Measurements from ENCODE around the gene TACR2.

TACR2 gene

DNA sequence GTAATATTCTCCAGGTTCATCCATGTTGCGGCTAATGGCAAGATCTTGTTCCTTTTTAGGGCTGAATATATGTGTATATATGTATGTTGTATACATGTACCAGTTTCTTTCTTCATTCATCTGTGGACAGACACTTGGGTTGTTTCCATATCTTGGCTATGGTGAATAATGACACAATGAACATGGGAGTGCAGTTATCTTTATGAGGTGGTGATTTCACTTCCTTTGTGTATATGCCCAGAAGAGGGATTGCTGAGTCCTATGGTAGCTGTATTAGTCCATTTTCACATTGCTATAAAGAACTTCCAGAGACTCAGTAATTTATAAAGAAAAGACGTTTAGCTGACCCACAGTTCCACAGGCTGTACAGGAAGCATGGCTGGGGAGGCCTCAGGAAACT lies 17.5 kb upstream of the TACR2 start:
- Histone ChIP-seq H3K9me3 (ENCODE audit: control insufficient read depth, low read length) (no peaks in the 10 kb centered on the region), H3K36me3 (ENCODE audit: control insufficient read depth, insufficient read depth, low read length, severe bottlenecking) (no peaks in the 10 kb centered on the region), H3K4me3 (ENCODE audit: low read length) (no peak overlapping the region), H3K27me3 (replicated peaks; ENCODE audit: control insufficient read depth, insufficient read depth, low read length) (peaks cover 2% of the 10 kb centered on the region), H3K4me1 (ENCODE audit: control insufficient read depth, insufficient read depth, low read length) (peaks cover 12% of the 10 kb centered on the region), H3K9ac (ENCODE audit: low read length) (no peak overlapping the region)
- DNase-seq (ENCODE audit: low read depth) = no peak

DNA sequence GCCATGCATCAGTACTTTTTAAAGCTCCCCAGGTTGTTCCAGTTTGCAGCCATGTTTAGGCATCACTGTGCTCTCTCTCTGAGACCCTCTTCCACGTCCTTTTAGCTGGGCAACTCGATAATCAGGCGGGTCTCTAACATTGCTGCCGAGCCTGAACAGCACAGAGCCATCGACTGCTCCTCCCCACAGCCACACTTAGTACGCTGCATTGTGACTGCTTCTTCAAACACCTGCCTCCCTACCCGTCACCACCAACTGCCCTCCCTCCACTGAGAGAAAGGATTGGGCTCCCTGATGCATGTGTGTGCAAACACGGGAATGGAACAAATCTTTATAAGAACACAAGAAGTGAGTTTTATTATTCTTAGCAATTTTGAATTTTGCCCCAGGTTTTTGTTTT lies 11.4 kb upstream of the TACR2 start:
- no peak for DNase-seq (ENCODE audit: low read depth)

DNA sequence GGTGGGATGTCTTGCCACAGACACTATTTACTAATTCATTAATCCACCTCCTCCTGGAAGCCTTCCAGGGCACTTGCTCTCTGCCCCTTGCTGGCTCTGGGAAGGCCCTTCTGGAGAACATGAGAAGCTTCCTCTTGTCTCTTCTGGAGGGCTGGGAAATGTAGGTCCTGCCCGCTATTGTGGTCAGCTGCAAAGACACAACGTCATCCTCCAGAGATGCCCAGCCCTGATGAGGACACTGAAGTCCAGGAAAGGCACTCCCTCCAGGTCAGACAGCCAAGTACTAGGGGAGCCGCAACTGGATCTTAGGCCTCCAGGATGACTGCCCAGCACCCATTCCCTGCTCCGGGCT lies 9.6 kb upstream of the TACR2 start:
- no peaks in the 10 kb centered on the region for H3K4me1 ChIP-seq (ENCODE audit: control insufficient read depth, insufficient read depth, low read length)
- no peak overlapping the region for H3K4me3 ChIP-seq (ENCODE audit: low read length)
- no peaks in the 10 kb centered on the region for H3K9me3 ChIP-seq (ENCODE audit: control insufficient read depth, low read length)
- no peak overlapping the region for H3K9ac ChIP-seq (ENCODE audit: low read length)
- H3K27me3 ChIP-seq (replicated peaks; ENCODE audit: control insufficient read depth, insufficient read depth, low read length) = peaks cover 17% of the 10 kb centered on the region
- no peaks in the 10 kb centered on the region for H3K36me3 ChIP-seq (ENCODE audit: control insufficient read depth, insufficient read depth, low read length, severe bottlenecking)
- no peak for DNase-seq (ENCODE audit: low read depth)

More for the DNA sequence above, 11.4 kb upstream of the TACR2 start:
- Histone ChIP-seq H3K4me1 (ENCODE audit: control insufficient read depth, insufficient read depth, low read length) (no peaks in the 10 kb centered on the region), H3K9me3 (ENCODE audit: control insufficient read depth, low read length) (no peaks in the 10 kb centered on the region), H3K36me3 (ENCODE audit: control insufficient read depth, insufficient read depth, low read length, severe bottlenecking) (no peaks in the 10 kb centered on the region), H3K9ac (ENCODE audit: low read length) (no peak overlapping the region), H3K4me3 (ENCODE audit: low read length) (no peak overlapping the region), H3K27me3 (replicated peaks; ENCODE audit: control insufficient read depth, insufficient read depth, low read length) (peaks cover 4% of the 10 kb centered on the region)

DNA sequence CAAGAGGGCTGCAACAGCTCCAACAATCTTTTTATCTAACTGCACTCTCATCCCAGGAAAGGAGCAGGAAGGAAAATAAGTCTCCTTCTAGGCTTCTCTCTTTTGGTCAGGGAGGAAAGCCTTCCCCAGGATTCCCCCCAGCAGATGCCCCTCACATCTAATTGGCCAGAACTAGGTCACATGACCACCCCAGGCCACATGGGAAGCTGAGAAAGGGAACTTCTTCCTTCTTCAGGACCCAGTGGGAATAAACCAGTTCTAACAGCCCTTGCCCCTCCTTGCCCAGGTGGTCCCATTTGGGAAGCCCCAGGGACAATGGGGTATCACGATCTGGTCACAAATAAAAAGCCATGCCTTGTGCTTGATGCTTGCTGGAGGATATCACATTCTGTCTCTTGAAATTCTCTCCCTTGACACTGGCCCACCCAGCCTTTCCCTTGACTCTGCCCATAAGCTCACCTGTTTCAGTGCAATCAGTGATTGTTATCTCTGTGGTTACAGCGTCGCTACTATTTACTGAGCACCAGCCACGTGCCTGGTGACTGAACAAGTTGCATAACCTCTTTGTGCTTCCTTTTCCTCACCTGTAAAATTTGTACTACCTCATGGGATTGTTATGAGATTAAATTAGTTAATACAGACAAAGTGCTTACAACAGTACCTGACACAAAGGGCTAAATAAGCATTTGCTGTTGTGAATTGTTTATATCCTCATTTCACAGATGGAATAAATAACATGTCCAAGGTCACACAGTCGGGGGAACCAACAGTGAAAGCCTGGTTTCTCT lies 9.0 kb upstream of the TACR2 start:
- Histone ChIP-seq H3K27me3 (replicated peaks; ENCODE audit: control insufficient read depth, insufficient read depth, low read length) (peaks cover 17% of the 10 kb centered on the region), H3K4me3 (ENCODE audit: low read length) (no peak overlapping the region), H3K9ac (ENCODE audit: low read length) (no peak overlapping the region), H3K4me1 (ENCODE audit: control insufficient read depth, insufficient read depth, low read length) (no peaks in the 10 kb centered on the region), H3K9me3 (ENCODE audit: control insufficient read depth, low read length) (no peaks in the 10 kb centered on the region), H3K36me3 (ENCODE audit: control insufficient read depth, insufficient read depth, low read length, severe bottlenecking) (no peaks in the 10 kb centered on the region)
- DNase-seq (ENCODE audit: low read depth) = no peak

GRCh38 chr10:69425041-69425440 lies 8.3 kb upstream of the TACR2 start:
- Histone ChIP-seq H3K36me3 (ENCODE audit: control insufficient read depth, insufficient read depth, low read length, severe bottlenecking) (no peaks in the 10 kb centered on the region), H3K4me3 (ENCODE audit: low read length) (no peak overlapping the region), H3K4me1 (ENCODE audit: control insufficient read depth, insufficient read depth, low read length) (no peaks in the 10 kb centered on the region), H3K9me3 (ENCODE audit: control insufficient read depth, low read length) (no peaks in the 10 kb centered on the region), H3K27me3 (replicated peaks; ENCODE audit: control insufficient read depth, insufficient read depth, low read length) (peaks cover 17% of the 10 kb centered on the region), H3K9ac (ENCODE audit: low read length) (no peak overlapping the region)
- no peak for DNase-seq (ENCODE audit: low read depth)

DNA sequence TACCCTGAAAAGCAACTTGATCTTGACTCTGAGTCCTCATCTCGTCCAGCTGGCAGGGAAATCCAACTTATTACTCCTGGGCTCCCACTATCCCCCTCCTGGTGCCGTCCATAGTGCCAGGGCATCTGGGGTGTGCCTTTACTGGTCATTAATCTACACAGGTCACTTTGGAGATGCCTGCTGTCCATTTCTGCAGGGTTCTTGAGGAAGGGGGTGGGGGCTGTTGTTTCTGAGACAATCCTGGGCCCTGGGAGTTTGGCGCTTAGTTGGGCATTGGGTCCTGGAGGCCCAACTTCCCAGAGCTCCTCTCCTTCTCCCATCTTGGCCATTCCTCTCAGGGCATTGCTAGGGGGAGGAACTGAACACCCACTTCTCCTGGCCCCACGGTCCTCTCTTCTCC lies 6.0 kb upstream of the TACR2 start:
- no peaks in the 10 kb centered on the region for H3K4me1 ChIP-seq (ENCODE audit: control insufficient read depth, insufficient read depth, low read length)
- no peaks in the 10 kb centered on the region for H3K36me3 ChIP-seq (ENCODE audit: control insufficient read depth, insufficient read depth, low read length, severe bottlenecking)
- H3K9me3 ChIP-seq (ENCODE audit: control insufficient read depth, low read length) = no peaks in the 10 kb centered on the region
- H3K9ac ChIP-seq (ENCODE audit: low read length) = no peak overlapping the region
- H3K4me3 ChIP-seq (ENCODE audit: low read length) = no peak overlapping the region
- DNase-seq (ENCODE audit: low read depth) = no peak
- peaks cover 22% of the 10 kb centered on the region for H3K27me3 ChIP-seq (replicated peaks; ENCODE audit: control insufficient read depth, insufficient read depth, low read length)

DNA sequence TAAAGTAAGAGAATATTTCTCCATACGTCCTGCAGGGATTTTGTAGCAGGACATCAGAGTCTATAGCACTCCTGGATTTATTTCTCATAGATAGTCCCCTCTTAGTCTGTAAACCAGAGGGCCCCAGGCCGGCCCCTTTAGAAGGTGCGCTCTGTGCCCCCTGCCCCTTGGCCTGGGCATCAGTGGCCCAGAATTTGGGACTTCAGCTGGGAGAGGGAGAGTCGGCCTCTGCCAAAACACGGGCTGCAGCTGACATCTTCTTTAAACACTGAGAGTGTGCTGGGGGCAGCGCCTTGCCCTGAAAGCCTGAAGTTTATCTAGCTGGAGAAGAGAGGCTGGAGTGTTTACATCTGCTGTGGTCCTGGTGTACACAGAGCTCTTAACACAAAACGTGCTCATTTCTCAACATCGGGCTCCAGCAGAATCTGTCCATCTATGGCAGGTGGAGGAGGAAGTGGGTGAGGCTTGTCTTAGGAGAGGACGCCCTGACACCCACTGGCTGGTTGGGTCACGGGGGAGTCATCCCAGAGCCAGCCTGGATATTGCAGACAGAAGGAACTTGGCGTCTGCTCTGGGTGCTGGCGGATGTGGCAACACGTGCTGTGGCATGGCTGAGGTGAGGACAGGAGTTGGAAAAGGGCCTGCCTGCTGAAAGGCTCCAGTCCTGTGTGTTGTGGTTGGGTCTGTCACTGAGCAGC lies 5.0 kb upstream of the TACR2 start:
- no peaks in the 10 kb centered on the region for H3K36me3 ChIP-seq (ENCODE audit: control insufficient read depth, insufficient read depth, low read length, severe bottlenecking)

DNA sequence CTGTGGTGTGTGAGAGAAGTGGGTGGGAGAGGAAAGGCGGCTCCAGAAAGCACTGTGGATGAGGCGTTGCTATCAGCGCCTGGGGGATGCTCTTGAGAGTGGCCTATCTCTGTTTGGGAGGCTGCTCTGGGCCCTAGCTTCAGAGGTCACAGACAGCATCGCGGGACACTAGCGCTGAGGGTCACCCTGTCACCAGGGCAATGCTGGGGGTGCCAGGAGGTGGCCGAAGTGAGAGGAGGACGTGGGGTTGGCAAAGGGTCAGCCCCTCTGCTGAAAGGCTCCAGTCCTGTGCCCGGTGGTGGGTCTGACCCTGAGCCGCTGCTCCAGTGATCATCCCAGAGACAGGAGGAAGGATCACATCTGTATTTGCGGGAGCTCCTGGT lies 3.0 kb upstream of the TACR2 start:
- H3K36me3 ChIP-seq (ENCODE audit: control insufficient read depth, insufficient read depth, low read length, severe bottlenecking) = no peaks in the 10 kb centered on the region
- H3K27me3 ChIP-seq (replicated peaks; ENCODE audit: control insufficient read depth, insufficient read depth, low read length) = peaks cover 46% of the 10 kb centered on the region
- H3K9ac ChIP-seq (ENCODE audit: low read length) = no peak overlapping the region
- no peak overlapping the region for H3K4me3 ChIP-seq (ENCODE audit: low read length)
- no peaks in the 10 kb centered on the region for H3K4me1 ChIP-seq (ENCODE audit: control insufficient read depth, insufficient read depth, low read length)
- no peak for DNase-seq (ENCODE audit: low read depth)
- H3K9me3 ChIP-seq (ENCODE audit: control insufficient read depth, low read length) = no peaks in the 10 kb centered on the region

More for the DNA sequence above, 5.0 kb upstream of the TACR2 start:
- peaks cover 28% of the 10 kb centered on the region for H3K27me3 ChIP-seq (replicated peaks; ENCODE audit: control insufficient read depth, insufficient read depth, low read length)
- H3K9ac ChIP-seq (ENCODE audit: low read length) = no peak overlapping the region
- no peaks in the 10 kb centered on the region for H3K9me3 ChIP-seq (ENCODE audit: control insufficient read depth, low read length)
- H3K4me3 ChIP-seq (ENCODE audit: low read length) = no peak overlapping the region
- DNase-seq (ENCODE audit: low read depth) = no peak
- no peaks in the 10 kb centered on the region for H3K4me1 ChIP-seq (ENCODE audit: control insufficient read depth, insufficient read depth, low read length)

DNA sequence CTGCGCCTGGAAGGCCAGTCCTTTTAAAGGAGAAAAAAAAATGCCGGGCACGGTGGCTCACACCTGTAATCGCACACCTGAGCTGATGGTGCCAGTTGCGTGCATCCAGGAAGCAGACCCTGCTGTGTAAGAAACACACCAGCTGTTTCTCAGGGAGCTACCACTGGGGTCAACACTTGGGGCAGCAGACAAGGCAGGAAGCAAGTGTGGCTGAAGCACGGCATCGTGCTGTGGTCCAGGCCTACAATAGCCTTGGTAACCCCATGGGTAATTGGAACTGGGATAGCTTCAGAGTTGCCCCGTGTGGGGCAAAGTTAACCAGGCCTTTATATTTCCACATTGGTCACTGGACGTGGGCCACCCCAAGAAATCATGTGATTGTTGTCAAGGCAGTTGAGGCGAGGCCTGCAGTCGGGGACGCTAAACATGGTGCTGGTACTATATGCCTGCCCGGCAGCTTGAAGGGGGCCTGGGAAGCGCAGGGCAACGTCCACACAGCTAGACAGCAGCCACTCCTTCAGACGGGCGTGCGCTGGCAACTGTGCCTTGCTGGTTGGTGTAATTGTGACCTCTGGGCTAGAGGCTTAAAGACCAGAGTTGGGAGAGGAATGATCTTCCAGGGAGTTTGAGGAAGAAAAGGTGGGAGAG lies 2.5 kb upstream of the TACR2 start:
- DNase-seq (ENCODE audit: low read depth) = no peak
- no peak overlapping the region for H3K4me3 ChIP-seq (ENCODE audit: low read length)
- no peaks in the 10 kb centered on the region for H3K36me3 ChIP-seq (ENCODE audit: control insufficient read depth, insufficient read depth, low read length, severe bottlenecking)
- no peaks in the 10 kb centered on the region for H3K9me3 ChIP-seq (ENCODE audit: control insufficient read depth, low read length)
- H3K4me1 ChIP-seq (ENCODE audit: control insufficient read depth, insufficient read depth, low read length) = no peaks in the 10 kb centered on the region
- H3K27me3 ChIP-seq (replicated peaks; ENCODE audit: control insufficient read depth, insufficient read depth, low read length) = peaks cover 48% of the 10 kb centered on the region
- H3K9ac ChIP-seq (ENCODE audit: low read length) = no peak overlapping the region

DNA sequence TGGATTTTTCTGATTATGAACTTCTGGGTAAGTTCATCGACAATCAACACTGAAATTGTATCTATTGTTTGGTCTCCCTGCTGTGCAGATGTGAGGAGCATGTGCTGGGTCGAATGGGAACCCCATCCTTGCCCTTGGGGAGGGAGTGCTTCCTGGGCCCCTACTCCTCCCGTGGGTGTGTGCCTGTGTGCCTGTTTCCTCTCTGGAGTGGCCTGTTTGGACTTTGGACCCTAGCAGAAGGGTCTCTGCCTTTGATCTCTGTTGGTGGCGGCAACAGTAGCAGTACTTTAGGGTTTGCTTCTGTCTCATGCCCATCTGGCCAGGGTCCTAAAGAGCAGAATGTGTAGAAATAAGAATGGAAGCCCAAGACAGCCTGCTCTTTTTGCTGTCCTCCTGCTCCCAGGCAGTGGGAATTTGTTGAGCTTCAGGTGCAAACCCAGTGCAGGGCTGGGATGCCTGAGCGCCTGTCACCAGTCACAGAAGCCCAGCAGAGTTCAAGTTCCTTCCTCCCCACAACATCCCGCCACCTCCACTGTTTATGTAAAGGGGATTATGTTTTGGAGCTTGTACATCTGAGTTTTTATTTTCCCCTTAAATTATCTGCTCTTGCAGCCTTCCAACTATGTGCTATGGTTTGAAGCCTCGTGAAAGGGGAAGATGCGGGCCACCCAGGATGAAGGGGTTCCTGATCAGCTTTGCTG lies 1.5 kb upstream of the TACR2 start:
- peaks cover 46% of the 10 kb centered on the region for H3K27me3 ChIP-seq (replicated peaks; ENCODE audit: control insufficient read depth, insufficient read depth, low read length)
- H3K9me3 ChIP-seq (ENCODE audit: control insufficient read depth, low read length) = no peaks in the 10 kb centered on the region

DNA sequence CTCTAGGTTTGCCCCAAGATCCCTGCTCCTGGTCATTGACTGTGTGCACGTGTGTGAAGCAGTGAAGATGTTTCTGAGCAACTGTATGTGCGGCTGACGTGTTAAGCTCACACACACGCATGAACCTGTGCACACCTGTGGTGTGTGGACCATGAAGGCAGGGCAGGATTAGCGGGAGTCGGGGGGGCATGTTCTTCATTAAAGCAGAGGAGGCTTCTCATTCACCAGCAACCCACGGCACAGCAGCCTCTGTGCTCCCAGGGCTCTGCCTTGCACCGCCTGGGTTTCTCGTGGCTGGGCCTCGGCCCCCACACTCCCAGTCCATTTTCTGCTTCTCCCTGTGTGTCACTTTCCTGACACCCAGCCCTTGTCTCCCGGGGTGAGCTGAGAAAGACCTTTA lies 824 bp upstream of the TACR2 start:
- Histone ChIP-seq H3K27me3 (replicated peaks; ENCODE audit: control insufficient read depth, insufficient read depth, low read length) (peaks cover 40% of the 10 kb centered on the region), H3K4me3 (ENCODE audit: low read length) (no peak overlapping the region), H3K9ac (ENCODE audit: low read length) (no peak overlapping the region), H3K36me3 (ENCODE audit: control insufficient read depth, insufficient read depth, low read length, severe bottlenecking) (no peaks in the 10 kb centered on the region), H3K9me3 (ENCODE audit: control insufficient read depth, low read length) (no peaks in the 10 kb centered on the region), H3K4me1 (ENCODE audit: control insufficient read depth, insufficient read depth, low read length) (no peaks in the 10 kb centered on the region)
- no peak for DNase-seq (ENCODE audit: low read depth)

More for the DNA sequence above, 1.5 kb upstream of the TACR2 start:
- no peaks in the 10 kb centered on the region for H3K36me3 ChIP-seq (ENCODE audit: control insufficient read depth, insufficient read depth, low read length, severe bottlenecking)
- no peak for DNase-seq (ENCODE audit: low read depth)
- no peak overlapping the region for H3K4me3 ChIP-seq (ENCODE audit: low read length)
- no peaks in the 10 kb centered on the region for H3K4me1 ChIP-seq (ENCODE audit: control insufficient read depth, insufficient read depth, low read length)
- H3K9ac ChIP-seq (ENCODE audit: low read length) = no peak overlapping the region

Measured in adipocyte (in vitro differentiated cells).